ENCODE measurements around the gene NOTCH1. TPM values are rescaled to one million over a fixed set of nuclear protein-coding genes. Genes with fewer than 3 reads are reported as not detected.

NOTCH1 gene
- total and polyA plus RNA-seq, 2 of the 8 experiments (the other 6 are each of a cell fraction or from before 2014, with no cell fraction given): 6.9 to 55.6 TPM

DNA sequence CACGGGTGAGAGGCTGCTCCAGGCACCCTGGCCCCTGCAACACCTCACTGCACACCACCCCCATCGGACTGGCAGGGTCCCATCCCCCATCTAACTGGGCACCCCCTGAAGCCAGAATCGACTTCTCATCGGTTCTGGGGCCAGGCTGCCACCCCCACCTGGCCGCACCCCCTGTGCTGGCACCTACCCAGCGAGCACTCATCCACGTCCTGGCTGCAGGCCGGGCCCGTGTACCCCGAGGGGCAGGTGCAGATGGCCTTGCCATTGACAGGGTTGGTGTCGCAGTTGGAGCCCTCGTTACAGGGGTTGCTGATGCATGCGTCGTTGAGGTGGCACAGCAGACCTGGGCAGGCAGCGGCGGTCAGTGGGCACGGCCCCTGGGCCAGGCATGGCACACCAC lies 27.9 kb downstream of the NOTCH1 start:
- Histone ChIP-seq H3K27me3 (replicated peaks in 1 of 4; ENCODE audit: control insufficient read depth in 3 of 4, extremely low read depth in 1 of 4, insufficient read depth in 3 of 4, low read length in 3 of 4) (no peaks in the 10 kb centered on the region), H3K18ac (ENCODE audit: extremely low read depth, low read length) (no peak overlapping the region), H2BK15ac (ENCODE audit: low read length) (no peak overlapping the region), H3K27ac (ENCODE audit: low read depth, low read length) (no peak overlapping the region), H3K9me3 (ENCODE audit: insufficient read depth in 2 of 2, low read depth in 1 of 2, low read length in 1 of 2) (no peaks in the 10 kb centered on the region), H2BK20ac (ENCODE audit: low read length) (no peak overlapping the region), H3K4ac (replicated peaks; ENCODE audit: insufficient read length, low read depth, low read length) (no peak overlapping the region), H3K9ac (replicated peaks in 1 of 4; ENCODE audit: extremely low read depth in 1 of 4, low read depth in 3 of 4, low read length in 3 of 4) (no peak overlapping the region), H3K56ac (replicated peaks; ENCODE audit: insufficient read length, low read depth, low read length) (no peak overlapping the region), H3K14ac (ENCODE audit: insufficient read length) (no peak overlapping the region), H4K91ac (replicated peaks; ENCODE audit: insufficient read length, low read length) (no peak overlapping the region), H3K4me2 (ENCODE audit: insufficient read depth in 1 of 2, low read depth in 2 of 2, low read length in 2 of 2) (no peak overlapping the region), H2AFZ (ENCODE audit: low read length) (no peak overlapping the region), H3K4me3 (ENCODE audit: extremely low read depth in 1 of 4, insufficient read depth in 2 of 4, low read depth in 3 of 4, low read length in 4 of 4) (no peak overlapping the region), H2BK5ac (ENCODE audit: low read depth, low read length) (no peak overlapping the region; the same call in 1 of the 2 replicates), H3K79me1 (ENCODE audit: low read depth, low read length) (peaks cover 6% of the 10 kb centered on the region), H4K20me1 (replicated peaks in 1 of 2; ENCODE audit: control insufficient read depth in 1 of 2, insufficient read depth in 2 of 2, low read length in 2 of 2) (peaks cover 2 to 24% of the 10 kb centered on the region in 2 experiments), H3K23ac (ENCODE audit: insufficient read length) (no peak overlapping the region), H3K36me3 (ENCODE audit: control insufficient read depth in 2 of 4, insufficient read depth in 4 of 4, low read length in 3 of 4) (peaks cover 8 to 66% (median 14%) of the 10 kb centered on the region in 4 experiments; a peak in 6 of 8 replicates), H2BK12ac (ENCODE audit: low read depth, low read length) (no peak overlapping the region), H4K8ac (ENCODE audit: extremely low read depth, insufficient read depth, low read length) (no peak overlapping the region), H3K4me1 (replicated peaks in 1 of 4; ENCODE audit: control insufficient read depth in 3 of 4, insufficient read depth in 4 of 4, low read length in 3 of 4) (no peaks in the 10 kb centered on the region), H3K79me2 (ENCODE audit: control insufficient read depth in 1 of 2, insufficient read depth in 2 of 2, low read length in 2 of 2) (no peaks in the 10 kb centered on the region; a peak in 1 of 4 replicates), H4K5ac (ENCODE audit: insufficient read length, low read depth, low read length) (no peak overlapping the region), H2BK120ac (replicated peaks; ENCODE audit: low read depth, low read length) (no peak overlapping the region), H3K23me2 (ENCODE audit: low read depth, low read length) (no peaks in the 10 kb centered on the region), H2AK5ac (ENCODE audit: low read depth, low read length) (no peak overlapping the region)
- DNase-seq (ENCODE audit: low read depth in 1 of 2, low spot score in 2 of 2) (no peak), FAIRE-seq (no peak)
- ChIA-PET CTCF (ENCODE audit: partially characterized antibody) (interaction anchor here (0.9 to 1.2 kb wide), 2 partner anchors 15 to 18 kb away, joined by 3 read pairs; no protein-coding TSS in a partner anchor), POLR2A (ENCODE audit: partially characterized antibody) (no interaction called here)
- TF ChIP-seq, protein P1, sequence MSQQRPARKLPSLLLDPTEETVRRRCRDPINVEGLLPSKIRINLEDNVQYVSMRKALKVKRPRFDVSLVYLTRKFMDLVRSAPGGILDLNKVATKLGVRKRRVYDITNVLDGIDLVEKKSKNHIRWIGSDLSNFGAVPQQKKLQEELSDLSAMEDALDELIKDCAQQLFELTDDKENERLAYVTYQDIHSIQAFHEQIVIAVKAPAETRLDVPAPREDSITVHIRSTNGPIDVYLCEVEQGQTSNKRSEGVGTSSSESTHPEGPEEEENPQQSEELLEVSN (IDR thresholded peaks at IDR 0.05): no peak
- TF ChIP-seq CHD1 (IDR thresholded peaks at IDR 0.05; ENCODE audit: low read depth, low read length): no peak
- no peak for TF ChIP-seq RNF2 (IDR thresholded peaks at IDR 0.05; ENCODE audit: borderline replicate concordance, low read depth, low read length, missing control alignments, poor library complexity, severe bottlenecking)
- no peak for TF ChIP-seq SRF (IDR thresholded peaks at IDR 0.05; ENCODE audit: low read depth, low read length)
- TF ChIP-seq NANOG (IDR thresholded peaks at IDR 0.05; ENCODE audit: insufficient read depth, low read depth, low read length, poor library complexity, severe bottlenecking): no peak
- TF ChIP-seq CBX8 (IDR thresholded peaks at IDR 0.05; ENCODE audit: borderline replicate concordance, low read depth, low read length): no peak
- no peak for TF ChIP-seq FOSL1 (IDR thresholded peaks at IDR 0.05; ENCODE audit: insufficient read depth, low read depth, low read length)
- TF ChIP-seq RXRA (IDR thresholded peaks at IDR 0.05; ENCODE audit: insufficient read depth, low read depth, low read length): no peak
- TF ChIP-seq RBBP5 (IDR thresholded peaks at IDR 0.05; ENCODE audit: borderline replicate concordance, low read depth, low read length): no peak
- TF ChIP-seq, protein P2, sequence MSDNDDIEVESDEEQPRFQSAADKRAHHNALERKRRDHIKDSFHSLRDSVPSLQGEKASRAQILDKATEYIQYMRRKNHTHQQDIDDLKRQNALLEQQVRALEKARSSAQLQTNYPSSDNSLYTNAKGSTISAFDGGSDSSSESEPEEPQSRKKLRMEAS (IDR thresholded peaks at IDR 0.05): no peak
- TF ChIP-seq TAF7 (optimal IDR thresholded peaks at IDR 0.05; ENCODE audit: borderline replicate concordance, low read depth, low read length): no peak
- no peak for TF ChIP-seq HDAC6 (IDR thresholded peaks at IDR 0.05; ENCODE audit: low read depth, low read length)
- WGBS, 2 experiments (ENCODE audit: extremely low coverage in 1 of 2, insufficient coverage in 1 of 2, insufficient read length in 1 of 2, insufficient replicate concordance in 2 of 2, low coverage in 1 of 2, low lambda C conversion rate in 2 of 2, missing lambda C conversion rate in 1 of 2): 95% methylated on average over 13 of the region's 17 CpGs; no CpG with 5 or more reads in 1 of the 2 experiments
